GM12891 (cell line): ENCODE data around the gene CDIPT.
"Not testable (repeated sequence)": the region's sequence is repeated elsewhere in the genome, so short reads cannot be mapped to it uniquely, and the experiment has no call there.

Experiments
- PAX5 ChIP-seq: IDR thresholded peaks from 2 replicates; pipeline ENCODE4 v1.6.1; 2011; ENCODE audit warnings: low read length, moderate library complexity, mild to moderate bottlenecking; ENCODE audit not compliant: insufficient read depth, severe bottlenecking
- POLR2A ChIP-seq: IDR thresholded peaks from 2 replicates; pipeline ENCODE4 v1.6.1; 2011; ENCODE audit warnings: low read depth, low read length, control low read depth
- POLR2AphosphoS5 ChIP-seq: IDR thresholded peaks from 2 replicates; pipeline ENCODE4 v1.6.1; 2011; ENCODE audit warnings: low read depth, low read length, control low read depth
- TAF1 ChIP-seq: IDR thresholded peaks from 2 replicates; pipeline ENCODE4 v1.6.1; 2011; ENCODE audit warnings: low read depth, low read length, control low read depth

GRCh38 chr16:29833219-29833618 is 29.8 kb downstream of the CDIPT start:
- TF ChIP-seq POLR2A, PAX5, POLR2AphosphoS5, TAF1: not testable (repeated sequence)
